Measurements from ENCODE around the gene ZNF367.
"Not testable (repeated sequence)": the region's sequence is repeated elsewhere in the genome, so short reads cannot be mapped to it uniquely, and the experiment has no call there.

ZNF367 gene

GRCh38 chr9:96400132-96400910 lies 17.8 kb downstream of the ZNF367 start:
- no peak for DNase-seq (ENCODE audit: low read depth in 4 of 4, low spot score in 1 of 4)

GRCh38 chr9:96399325-96399633 lies 18.9 kb downstream of the ZNF367 start:
- no peak for DNase-seq (ENCODE audit: low read depth in 4 of 4, low spot score in 1 of 4)

GRCh38 chr9:96398582-96399324 lies 19.4 kb downstream of the ZNF367 start:
- DNase-seq (ENCODE audit: low read depth in 4 of 4, low spot score in 1 of 4), result no peak

- no peak for DNase-seq (ENCODE audit: low read depth in 4 of 4, low spot score in 1 of 4)
Measured at GRCh38 chr9:96395964-96396363, 22.2 kb downstream of the ZNF367 start.

GRCh38 chr9:96394832-96395496 lies 23.2 kb downstream of the ZNF367 start:
- DNase-seq (ENCODE audit: low read depth in 4 of 4, low spot score in 1 of 4), result no peak

GRCh38 chr9:96392263-96392662 lies 25.9 kb downstream of the ZNF367 start:
- no peak for DNase-seq (ENCODE audit: low read depth in 4 of 4, low spot score in 1 of 4)

GRCh38 chr9:96391021-96391765 lies 27.0 kb downstream of the ZNF367 start:
- no peak for DNase-seq (ENCODE audit: low read depth in 4 of 4, low spot score in 1 of 4)

GRCh38 chr9:96388144-96388543 lies 30.0 kb downstream of the ZNF367 start:
- no peak for DNase-seq (ENCODE audit: low read depth in 4 of 4, low spot score in 1 of 4)

- no peak for DNase-seq (ENCODE audit: low read depth in 4 of 4, low spot score in 1 of 4)
Measured at GRCh38 chr9:96386157-96386556, 32.0 kb downstream of the ZNF367 start.

- DNase-seq (ENCODE audit: low read depth in 4 of 4, low spot score in 1 of 4), result no peak
Measured at GRCh38 chr9:96383165-96383942, 34.8 kb downstream of the ZNF367 start, which contains the start of gene SLC35D2. SLC35D2 (minus strand) TSS chr9:96383711; CDS start chr9:96383634, 77 bp downstream.

GRCh38 chr9:96382839-96383164 lies 35.4 kb downstream of the ZNF367 start:
- DNase-seq (ENCODE audit: low read depth in 4 of 4, low spot score in 1 of 4), result no peak

GRCh38 chr9:96382175-96382574 lies 36.0 kb downstream of the ZNF367 start:
- DNase-seq (ENCODE audit: low read depth in 4 of 4, low spot score in 1 of 4), result no peak

- no peak for DNase-seq (ENCODE audit: low read depth in 4 of 4, low spot score in 1 of 4)
Measured at GRCh38 chr9:96381696-96382095, 36.5 kb downstream of the ZNF367 start.

GRCh38 chr9:96381125-96381524 lies 37.0 kb downstream of the ZNF367 start:
- no peak for DNase-seq (ENCODE audit: low read depth in 4 of 4, low spot score in 1 of 4)

- no peak for DNase-seq (ENCODE audit: low read depth in 4 of 4, low spot score in 1 of 4)
Measured at GRCh38 chr9:96379461-96379860, 38.7 kb downstream of the ZNF367 start.

GRCh38 chr9:96378187-96378586 lies 40.0 kb downstream of the ZNF367 start:
- DNase-seq (ENCODE audit: low read depth in 4 of 4, low spot score in 1 of 4), result no peak

- no peak for DNase-seq (ENCODE audit: low read depth in 4 of 4, low spot score in 1 of 4)
Measured at GRCh38 chr9:96376891-96377874, 41.0 kb downstream of the ZNF367 start.

GRCh38 chr9:96375507-96375906 lies 42.7 kb downstream of the ZNF367 start:
- DNase-seq (ENCODE audit: low read depth in 4 of 4, low spot score in 1 of 4), result not testable (repeated sequence)

- DNase-seq (ENCODE audit: low read depth in 4 of 4, low spot score in 1 of 4), result no peak
Measured at GRCh38 chr9:96367943-96368342, 50.2 kb downstream of the ZNF367 start.
